GM20000 (cell line): Measurements from ENCODE around the gene CERS6.

Experiments used
- DNase-seq: peaks from one replicate; pipeline ENCODE4 v3.0.0; 2012; ENCODE audit warnings: low spot score
- CTCF ChIP-seq: IDR thresholded peaks from 2 replicates; pipeline ENCODE4 v1.5.1; 2012; ENCODE audit warnings: mild to moderate bottlenecking, control low read depth; ENCODE audit errors: extremely low read depth, missing control alignments

The CERS6 gene

GRCh38 chr2:168738062-168738461, 282.0 kb downstream of the CERS6 start:
- no peak for TF ChIP-seq CTCF
- DNase-seq, result no peak

- no peak for TF ChIP-seq CTCF
- no peak for DNase-seq
Observed at GRCh38 chr2:168740360-168740759, 284.3 kb downstream of the CERS6 start.

- TF ChIP-seq CTCF, result no peak
Observed at GRCh38 chr2:168740788-168741187, 284.7 kb downstream of the CERS6 start.

GRCh38 chr2:168742258-168742932, 286.3 kb downstream of the CERS6 start:
- DNase-seq, result no peak
- TF ChIP-seq CTCF, result no peak

More at GRCh38 chr2:168740788-168741187, 284.7 kb downstream of the CERS6 start:
- no peak for DNase-seq

GRCh38 chr2:168744844-168745243, 288.8 kb downstream of the CERS6 start:
- DNase-seq, result no peak
- TF ChIP-seq CTCF, result no peak

- TF ChIP-seq CTCF, result no peak
- DNase-seq, result no peak
Observed at GRCh38 chr2:168748461-168748860, 292.4 kb downstream of the CERS6 start.

- no peak for TF ChIP-seq CTCF
- DNase-seq, result no peak
Observed at GRCh38 chr2:168749297-168749696, 293.2 kb downstream of the CERS6 start.
